K562 (cell line): Measurements from ENCODE around the gene DEFB110. TPM values are rescaled to one million over a fixed set of nuclear protein-coding genes. Genes with fewer than 3 reads are reported as not detected.

Experiments used
- ATAC-seq: fragments of 200-7000 bp; cut with Tn5 transposase; 3 replicates; pipeline ENCODE4 v1.9.1; 2020; ENCODE audit warnings: moderate library complexity
- BruUV-seq: library from RNA; stranded (reverse); fragments of 400-500 nt; replicated peaks from 2 replicates; lab custom pipeline; 2021; lab: Mats Ljungman, UMichigan
- CTCF ChIA-PET: fragments of 300-600 bp; formaldehyde crosslinking; extraction: SDS; loops from one replicate; lab custom pipeline; 2021; ENCODE audit warnings: low intra/inter-chr PET ratio; lab: Yijun Ruan, JAX
- POLR2A ChIA-PET: fragments of 300-600, 350-650 bp; sonication (Branson Sonifier 250); formaldehyde crosslinking; extraction: SDS; loops from one replicate; lab custom pipeline; 2021; ENCODE audit warnings: antibody characterized with exemption, inconsistent platforms; lab: Yijun Ruan, JAX
- DNase-seq, 4 experiments: peaks; one replicate each; pipeline versions ENCODE4 v3.0.0 to v3.0.0-alpha.2; 2011 to 2018; ENCODE audit warnings: low spot score in 3 of 4, mixed read lengths in 3 of 4; ENCODE audit errors: extremely low read depth in 1 of 4
- FAIRE-seq: peaks from 2 replicates; lab custom pipeline; 2011; peaks lifted over from hg19 to GRCh38; lab: Jason Lieb, UNC
- H2AFZ ChIP-seq: 2 replicates; pipeline ENCODE4 v1.6.0; 2011; ENCODE audit warnings: low read depth, low read length, control low read depth, inconsistent platforms
- H3K27ac ChIP-seq: fragments of 200-600 bp; 3 replicates; pipeline ENCODE4 v1.8.0; 2011; ENCODE audit warnings: low read depth, mild to moderate bottlenecking, control low read depth, inconsistent platforms, low read length, moderate library complexity, mixed read lengths; ENCODE audit errors: extremely low read depth
- H3K27me3 ChIP-seq, 2 experiments: fragments of 300-600 bp in 1 of 2; 2 replicates in 1 of 2; 3 replicates in 1 of 2; pipeline versions ENCODE4 v1.6.0 to v1.8.0; 2011; ENCODE audit warnings: inconsistent platforms in 2 of 2, low read length in 2 of 2, mild to moderate bottlenecking in 1 of 2, mixed read lengths in 1 of 2, moderate library complexity in 1 of 2; ENCODE audit not compliant: control insufficient read depth in 2 of 2, insufficient read depth in 2 of 2
- H3K36me3 ChIP-seq: fragments of 300-600 bp; 3 replicates; pipeline ENCODE4 v1.8.0; 2011; ENCODE audit warnings: mild to moderate bottlenecking, low read length, inconsistent platforms; ENCODE audit not compliant: control insufficient read depth, insufficient read depth
- H3K4me1 ChIP-seq, 2 experiments: fragments of 200-600 bp in 1 of 2; replicated peaks in 1 of 2; 2 replicates in 1 of 2; 3 replicates in 1 of 2; pipeline versions ENCODE4 v1.5.1 to v1.8.0; 2011; ENCODE audit warnings: inconsistent platforms in 2 of 2, low read length in 2 of 2, mild to moderate bottlenecking in 1 of 2, mixed read lengths in 1 of 2, moderate library complexity in 1 of 2; ENCODE audit not compliant: control insufficient read depth in 2 of 2, insufficient read depth in 2 of 2
- H3K4me2 ChIP-seq: 2 replicates; pipeline ENCODE4 v1.6.1; 2011; ENCODE audit warnings: low read length, control low read depth, inconsistent platforms, mixed read lengths; ENCODE audit not compliant: insufficient read depth
- H3K4me3 ChIP-seq: fragments of 200-600 bp; sonication (generic), shearing (Covaris generic); 2 replicates; pipeline ENCODE4 v1.5.1; 2016; ENCODE audit warnings: control low read depth, inconsistent platforms
- H3K79me2 ChIP-seq: fragments of 200-600 bp; 3 replicates; pipeline ENCODE4 v1.8.0; 2011; ENCODE audit warnings: low read length, inconsistent platforms; ENCODE audit not compliant: control insufficient read depth, insufficient read depth
- H3K9ac ChIP-seq, 2 experiments: 2 replicates each; pipeline versions ENCODE4 v1.6.0 to v1.6.1; 2011; ENCODE audit warnings: low read depth in 2 of 2, low read length in 2 of 2, control low read depth in 1 of 2, inconsistent platforms in 1 of 2, mild to moderate bottlenecking in 1 of 2, mixed read lengths in 1 of 2; ENCODE audit not compliant: insufficient read depth in 1 of 2
- H3K9me1 ChIP-seq: one replicate; pipeline ENCODE4 v1.6.0; 2011; ENCODE audit warnings: inconsistent platforms, mild to moderate bottlenecking, low read length, moderate library complexity; ENCODE audit not compliant: control insufficient read depth, insufficient read depth
- H3K9me3 ChIP-seq: replicated peaks from 2 replicates; pipeline ENCODE4 v1.5.1; 2011; ENCODE audit warnings: low read depth, low read length, inconsistent platforms; ENCODE audit not compliant: control insufficient read depth, insufficient read depth
- H4K20me1 ChIP-seq: replicated peaks from 2 replicates; pipeline ENCODE4 v1.6.1; 2011; ENCODE audit warnings: low read length, inconsistent platforms, mixed read lengths; ENCODE audit not compliant: control insufficient read depth, insufficient read depth
- CEBPZ ChIP-seq: fragments of 150-350 bp; IDR thresholded peaks from 2 replicates; pipeline ENCODE4 v1.6.1; 2014; ENCODE audit warnings: low read depth, mild to moderate bottlenecking, low read length, borderline replicate concordance
- E2F4 ChIP-seq: sonication (generic); formaldehyde crosslinking; IDR thresholded peaks from 2 replicates; pipeline ENCODE4 v1.8.0; 2022; ENCODE audit warnings: mild to moderate bottlenecking, low read depth, missing genetic modification reagents
- HBP1 ChIP-seq: fragments of 450-650 bp; formaldehyde crosslinking; IDR thresholded peaks from 2 replicates; pipeline ENCODE4 v1.4.0; 2022; ENCODE audit warnings: missing genetic modification characterization
- MLLT1 ChIP-seq, 2 experiments: fragments of 450-650 bp; IDR thresholded peaks; 2 replicates each; pipeline ENCODE4 v1.6.1; 2016
- MTA3 ChIP-seq: fragments of 450-650 bp; formaldehyde crosslinking; IDR thresholded peaks from 2 replicates; pipeline ENCODE4 v1.6.1; 2017; ENCODE audit warnings: mild to moderate bottlenecking, borderline replicate concordance
- PHB2 ChIP-seq: fragments of 450-650 bp; IDR thresholded peaks from 2 replicates; pipeline ENCODE4 v1.6.1; 2017; ENCODE audit warnings: low read depth
- PYGO2 ChIP-seq: fragments of 450-650 bp; IDR thresholded peaks from 2 replicates; pipeline ENCODE4 v1.6.1; 2016; ENCODE audit warnings: mild to moderate bottlenecking, missing genetic modification characterization, moderate library complexity, missing compliant biosample characterization
- RUNX1 ChIP-seq: sonication (generic); IDR thresholded peaks from 2 replicates; pipeline ENCODE4 v1.6.1; 2016; ENCODE audit warnings: antibody characterized with exemption, low read depth
- TCF15 ChIP-seq: fragments of 250-450 bp; sonication (Bioruptor Pico); IDR thresholded peaks from 2 replicates; pipeline ENCODE4 v1.8.0; 2022; ENCODE audit warnings: moderate library complexity, mild to moderate bottlenecking, inconsistent platforms
- ZBTB43 ChIP-seq: sonication (generic); formaldehyde crosslinking; IDR thresholded peaks from 2 replicates; pipeline ENCODE4 v1.8.0; 2023; ENCODE audit warnings: mild to moderate bottlenecking, missing genetic modification reagents
- ZNF134 ChIP-seq: fragments of 250-450 bp; sonication (Bioruptor Pico); conservative IDR thresholded peaks from 2 replicates; pipeline ENCODE4 v1.4.0; 2020
- whole genome bisulfite sequencing: fragments of 100-300 bp; shearing (Covaris generic); methylation state at CpG from one replicate; pipeline ENCODE4 v1.1.6; 2016; ENCODE audit warnings: low coverage, mixed read lengths; ENCODE audit not compliant: insufficient coverage; ENCODE audit errors: missing lambda C conversion rate; 5-methylcytosine and 5-hydroxymethylcytosine counted together
- in situ Hi-C: fragments of 300-500 bp; cut with MboI; formaldehyde crosslinking; loops from 4 replicates; pipeline ENCODE4 v1.15.0; 2018; ENCODE audit warnings: inconsistent platforms, mixed read lengths
- intact Hi-C: fragments of 100-400 bp; cut with micrococcal nuclease; formaldehyde crosslinking; loops from 2 replicates; pipeline ENCODE4 v1.14.2; 2022
- polyA plus RNA-seq, 8 experiments: library from polyadenylated mRNA; depleted of rRNA in 4 of 8; stranded (reverse) in 5 of 8; unstranded in 3 of 8; fragments of >200 nt; fragmentation: Nextera tagmentation in 2 of 8; fragmentation: Illumina TruSeq in 1 of 8; extraction: Ambion mirVana in 2 of 8; extraction: Trizol in 1 of 8; gene quantifications; 2 replicates each; pipeline versions ENCODE4 v1.2.1 to v1.2.3, GENCODE V29; 2011 to 2014; ENCODE audit warnings: inconsistent platforms in 1 of 8, missing spikeins in 1 of 8
- total RNA-seq, 7 experiments: library from RNA; depleted of rRNA in 6 of 7; stranded (reverse); fragments of >200 nt in 6 of 7; fragmentation: Illumina TruSeq in 2 of 7; extraction: Trizol in 2 of 7; gene quantifications; 2 replicates each; pipeline versions ENCODE4 v1.2.1 to v1.2.3, GENCODE V29; 2011 to 2021; ENCODE audit warnings: low replicate concordance in 1 of 7

Gene DEFB110
- total and polyA plus RNA-seq, 9 of the 15 experiments (the other 6 are each of a cell fraction or from before 2014, with no cell fraction given) = not detected

- no peak for TF ChIP-seq CEBPZ
Observed at GRCh38 chr6:50062051-50062450, 40.3 kb upstream of the DEFB110 start (continued).

GRCh38 chr6:50056242-50056641 is 34.4 kb upstream of the DEFB110 start:
- no TSS peak for BruUV-seq
- no peaks in the 10 kb centered on the region for H3K9me3 ChIP-seq
- intact Hi-C loops = no loop called here
- no peak overlapping the region for H2AFZ ChIP-seq
- ATAC-seq (no peak), DNase-seq (no peak), FAIRE-seq (no peak)
- H3K4me3 ChIP-seq = no peak overlapping the region
- no peaks in the 10 kb centered on the region for H3K36me3 ChIP-seq
- ChIA-PET CTCF (no interaction called here), POLR2A (no interaction called here)
- in situ Hi-C loops = no loop called here
- no peaks in the 10 kb centered on the region for H4K20me1 ChIP-seq
- H3K4me1 ChIP-seq = no peaks in the 10 kb centered on the region
- no peak overlapping the region for H3K9ac ChIP-seq
- WGBS = 0% methylated on average over 1 of the region's 1 CpG
- H3K4me2 ChIP-seq = no peak overlapping the region
- no peaks in the 10 kb centered on the region for H3K9me1 ChIP-seq
- no peak overlapping the region for H3K27ac ChIP-seq
- H3K79me2 ChIP-seq = no peaks in the 10 kb centered on the region
- no peaks in the 10 kb centered on the region for H3K27me3 ChIP-seq
- TF ChIP-seq E2F4 (CRISPR knock-in tag) = no peak
- TF ChIP-seq RUNX1 = no peak
- TF ChIP-seq PYGO2 (tag) = no peak
- TF ChIP-seq MLLT1 (IDR thresholded peaks at IDR 0.05) = no peak
- no peak for TF ChIP-seq PHB2
- TF ChIP-seq TCF15 (CRISPR knock-in tag) = no peak
- TF ChIP-seq HBP1 (CRISPR knock-in tag) = no peak
- no peak for TF ChIP-seq MTA3
- no peak for TF ChIP-seq ZBTB43 (CRISPR knock-in tag)
- no peak for TF ChIP-seq ZNF134 (CRISPR knock-in tag)
